HEK293 (cell line): ENCODE measurements around the gene TPO.

Experiments
- CTCF ChIA-PET: fragments of 350-600 bp; formaldehyde crosslinking; extraction: SDS; loops from one replicate; lab custom pipeline; 2021; ENCODE audit warnings: antibody characterized with exemption; lab: Yijun Ruan, JAX
- POLR2A ChIA-PET: fragments of 300-600 bp; formaldehyde crosslinking; extraction: SDS; loops from one replicate; lab custom pipeline; 2020; ENCODE audit warnings: antibody characterized with exemption, inconsistent platforms; lab: Yijun Ruan, JAX
- H3K27ac ChIP-seq: fragments of 200-500 bp; sonication (Bioruptor generic); 2 replicates; pipeline ENCODE4 v1.5.1; 2014; ENCODE audit warnings: low read depth, low read length, control low read depth, inconsistent platforms; ENCODE audit errors: extremely low read depth
- H3K36me3 ChIP-seq, 2 experiments: fragments of 200-500 bp in 1 of 2; sonication (Bioruptor generic) in 1 of 2; 1 replicate in 1 of 2; 2 replicates in 1 of 2; pipeline ENCODE4 v1.5.1; 2014 to 2017; ENCODE audit warnings: inconsistent platforms in 2 of 2, low read length in 2 of 2; ENCODE audit not compliant: control insufficient read depth in 2 of 2, insufficient read depth in 1 of 2
- H3K4me1 ChIP-seq: fragments of 200-500 bp; sonication (Bioruptor generic); 2 replicates; pipeline ENCODE4 v1.5.1; 2014; ENCODE audit warnings: mild to moderate bottlenecking, low read length, inconsistent platforms; ENCODE audit not compliant: control insufficient read depth, insufficient read depth
- H3K4me3 ChIP-seq: 2 replicates; pipeline ENCODE4 v1.5.1; 2011; ENCODE audit warnings: low read depth, mild to moderate bottlenecking, control low read depth, low read length, moderate library complexity
- H3K9me3 ChIP-seq: fragments of 200-500 bp; sonication (Bioruptor generic); 2 replicates; pipeline ENCODE4 v1.5.1; 2014; ENCODE audit warnings: low read depth, low read length, inconsistent platforms; ENCODE audit not compliant: control insufficient read depth, insufficient read depth
- MYNN ChIP-seq: fragments of 450-650 bp; formaldehyde crosslinking; IDR thresholded peaks from 2 replicates; pipeline ENCODE4 v1.5.1; 2016; ENCODE audit warnings: missing biosample characterization, missing genetic modification characterization, borderline replicate concordance
- SP3 ChIP-seq: fragments of 450-650 bp; formaldehyde crosslinking; IDR thresholded peaks from 2 replicates; pipeline ENCODE4 v1.5.1; 2016; ENCODE audit warnings: missing biosample characterization, missing genetic modification characterization
- ZIC2 ChIP-seq: fragments of 450-650 bp; formaldehyde crosslinking; IDR thresholded peaks from 2 replicates; pipeline ENCODE4 v1.5.1; 2016; ENCODE audit warnings: missing biosample characterization, missing genetic modification characterization
- ZNF112 ChIP-seq: fragments of 450-650 bp; formaldehyde crosslinking; IDR thresholded peaks from 2 replicates; pipeline ENCODE4 v1.5.0; 2017; ENCODE audit warnings: missing biosample characterization, missing genetic modification characterization
- ZNF114 ChIP-seq: fragments of 450-650 bp; formaldehyde crosslinking; IDR thresholded peaks from 2 replicates; pipeline ENCODE4 v1.5.0; 2017; ENCODE audit warnings: missing biosample characterization, missing genetic modification characterization
- ZNF132 ChIP-seq: fragments of 450-650 bp; formaldehyde crosslinking; IDR thresholded peaks from 2 replicates; pipeline ENCODE4 v1.5.1; 2017; ENCODE audit warnings: missing biosample characterization, missing genetic modification characterization, borderline replicate concordance
- ZNF266 ChIP-seq: fragments of 450-650 bp; formaldehyde crosslinking; IDR thresholded peaks from 2 replicates; pipeline ENCODE4 v1.5.1; 2016; ENCODE audit warnings: missing biosample characterization, missing genetic modification characterization, low read depth
- ZNF341 ChIP-seq: fragments of 450-650 bp; formaldehyde crosslinking; IDR thresholded peaks from 2 replicates; pipeline ENCODE4; 2016; ENCODE audit warnings: low read depth, missing biosample characterization, missing genetic modification characterization
- ZNF510 ChIP-seq: fragments of 450-650 bp; formaldehyde crosslinking; IDR thresholded peaks from 2 replicates; pipeline ENCODE4 v1.5.1; 2018; ENCODE audit warnings: mild to moderate bottlenecking, missing genetic modification characterization, missing biosample characterization; ENCODE audit not compliant: insufficient replicate concordance
- ZNF561 ChIP-seq: fragments of 450-650 bp; IDR thresholded peaks from 2 replicates; pipeline ENCODE4 v1.5.1; 2018; ENCODE audit warnings: missing biosample characterization, missing genetic modification characterization, borderline replicate concordance
- ZNF664 ChIP-seq: fragments of 450-650 bp; formaldehyde crosslinking; IDR thresholded peaks from 2 replicates; pipeline ENCODE4 v1.5.1; 2016; ENCODE audit warnings: missing biosample characterization, missing genetic modification characterization
- ZNF747 ChIP-seq: fragments of 450-650 bp; formaldehyde crosslinking; IDR thresholded peaks from 2 replicates; pipeline ENCODE4 v1.5.1; 2016; ENCODE audit warnings: missing biosample characterization, missing genetic modification characterization
- TF ChIP-seq, protein P1 (sequence below): fragments of 450-650 bp; formaldehyde crosslinking; IDR thresholded peaks from 2 replicates; pipeline ENCODE4 v1.5.1; 2016; ENCODE audit warnings: missing biosample characterization, missing genetic modification characterization, low read depth
- TF ChIP-seq, protein P2 (sequence below): fragments of 450-650 bp; formaldehyde crosslinking; IDR thresholded peaks from 2 replicates; pipeline ENCODE4 v1.5.0; 2017; ENCODE audit warnings: missing biosample characterization, missing genetic modification characterization, borderline replicate concordance
- TF ChIP-seq, protein P3 (sequence below): fragments of 450-650 bp; formaldehyde crosslinking; IDR thresholded peaks from 2 replicates; pipeline ENCODE4 v1.5.1; 2016; ENCODE audit warnings: missing biosample characterization, missing genetic modification characterization
- TF ChIP-seq, protein P4 (sequence below): fragments of 450-650 bp; formaldehyde crosslinking; IDR thresholded peaks from 2 replicates; pipeline ENCODE4 v1.5.1; 2016; ENCODE audit warnings: missing biosample characterization, missing genetic modification characterization
- TF ChIP-seq, protein P5 (sequence below): fragments of 450-650 bp; formaldehyde crosslinking; IDR thresholded peaks from 2 replicates; pipeline ENCODE4 v1.5.1; 2017; ENCODE audit warnings: missing biosample characterization, missing genetic modification characterization
- TF ChIP-seq, protein P6 (sequence below): fragments of 450-650 bp; formaldehyde crosslinking; IDR thresholded peaks from 2 replicates; pipeline ENCODE4 v1.5.1; 2017; ENCODE audit warnings: missing biosample characterization, mild to moderate bottlenecking, missing genetic modification characterization, moderate library complexity
- TF ChIP-seq, protein P7 (sequence below): fragments of 450-650 bp; formaldehyde crosslinking; conservative IDR thresholded peaks from 2 replicates; pipeline ENCODE4 v1.5.1; 2016; ENCODE audit warnings: low read depth, missing biosample characterization, missing genetic modification characterization

The TPO gene

DNA sequence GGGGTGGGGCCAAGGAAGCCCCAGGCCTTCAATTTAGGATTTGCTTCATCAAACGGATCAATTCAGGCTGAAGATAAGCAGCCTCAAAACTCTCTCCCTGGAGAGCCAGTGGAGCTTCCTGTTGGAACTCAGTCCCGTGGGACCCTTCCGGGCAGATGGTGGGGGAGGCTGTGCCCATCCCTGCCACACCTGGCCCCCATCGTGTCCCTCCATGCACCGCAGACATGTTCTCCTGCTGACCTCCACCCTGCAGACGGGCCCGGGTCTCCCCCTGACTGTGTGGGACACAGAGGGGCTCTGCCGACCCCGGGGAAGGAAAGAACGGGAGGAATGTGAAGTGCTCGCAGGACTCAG, 144.2 kb downstream of the TPO start:
- H3K27ac ChIP-seq, result no peak overlapping the region
- H3K4me3 ChIP-seq, result no peak overlapping the region
- no peaks in the 10 kb centered on the region for H3K36me3 ChIP-seq
- no peaks in the 10 kb centered on the region for H3K4me1 ChIP-seq
- POLR2A ChIA-PET, result no interaction called here
- TF ChIP-seq, protein P1, sequence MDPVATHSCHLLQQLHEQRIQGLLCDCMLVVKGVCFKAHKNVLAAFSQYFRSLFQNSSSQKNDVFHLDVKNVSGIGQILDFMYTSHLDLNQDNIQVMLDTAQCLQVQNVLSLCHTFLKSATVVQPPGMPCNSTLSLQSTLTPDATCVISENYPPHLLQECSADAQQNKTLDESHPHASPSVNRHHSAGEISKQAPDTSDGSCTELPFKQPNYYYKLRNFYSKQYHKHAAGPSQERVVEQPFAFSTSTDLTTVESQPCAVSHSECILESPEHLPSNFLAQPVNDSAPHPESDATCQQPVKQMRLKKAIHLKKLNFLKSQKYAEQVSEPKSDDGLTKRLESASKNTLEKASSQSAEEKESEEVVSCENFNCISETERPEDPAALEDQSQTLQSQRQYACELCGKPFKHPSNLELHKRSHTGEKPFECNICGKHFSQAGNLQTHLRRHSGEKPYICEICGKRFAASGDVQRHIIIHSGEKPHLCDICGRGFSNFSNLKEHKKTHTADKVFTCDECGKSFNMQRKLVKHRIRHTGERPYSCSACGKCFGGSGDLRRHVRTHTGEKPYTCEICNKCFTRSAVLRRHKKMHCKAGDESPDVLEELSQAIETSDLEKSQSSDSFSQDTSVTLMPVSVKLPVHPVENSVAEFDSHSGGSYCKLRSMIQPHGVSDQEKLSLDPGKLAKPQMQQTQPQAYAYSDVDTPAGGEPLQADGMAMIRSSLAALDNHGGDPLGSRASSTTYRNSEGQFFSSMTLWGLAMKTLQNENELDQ (tag by site-specific recombination), result no peak
- TF ChIP-seq, protein P2, sequence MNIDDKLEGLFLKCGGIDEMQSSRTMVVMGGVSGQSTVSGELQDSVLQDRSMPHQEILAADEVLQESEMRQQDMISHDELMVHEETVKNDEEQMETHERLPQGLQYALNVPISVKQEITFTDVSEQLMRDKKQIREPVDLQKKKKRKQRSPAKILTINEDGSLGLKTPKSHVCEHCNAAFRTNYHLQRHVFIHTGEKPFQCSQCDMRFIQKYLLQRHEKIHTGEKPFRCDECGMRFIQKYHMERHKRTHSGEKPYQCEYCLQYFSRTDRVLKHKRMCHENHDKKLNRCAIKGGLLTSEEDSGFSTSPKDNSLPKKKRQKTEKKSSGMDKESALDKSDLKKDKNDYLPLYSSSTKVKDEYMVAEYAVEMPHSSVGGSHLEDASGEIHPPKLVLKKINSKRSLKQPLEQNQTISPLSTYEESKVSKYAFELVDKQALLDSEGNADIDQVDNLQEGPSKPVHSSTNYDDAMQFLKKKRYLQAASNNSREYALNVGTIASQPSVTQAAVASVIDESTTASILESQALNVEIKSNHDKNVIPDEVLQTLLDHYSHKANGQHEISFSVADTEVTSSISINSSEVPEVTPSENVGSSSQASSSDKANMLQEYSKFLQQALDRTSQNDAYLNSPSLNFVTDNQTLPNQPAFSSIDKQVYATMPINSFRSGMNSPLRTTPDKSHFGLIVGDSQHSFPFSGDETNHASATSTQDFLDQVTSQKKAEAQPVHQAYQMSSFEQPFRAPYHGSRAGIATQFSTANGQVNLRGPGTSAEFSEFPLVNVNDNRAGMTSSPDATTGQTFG (tag by site-specific recombination), result no peak
- TF ChIP-seq, protein P3, sequence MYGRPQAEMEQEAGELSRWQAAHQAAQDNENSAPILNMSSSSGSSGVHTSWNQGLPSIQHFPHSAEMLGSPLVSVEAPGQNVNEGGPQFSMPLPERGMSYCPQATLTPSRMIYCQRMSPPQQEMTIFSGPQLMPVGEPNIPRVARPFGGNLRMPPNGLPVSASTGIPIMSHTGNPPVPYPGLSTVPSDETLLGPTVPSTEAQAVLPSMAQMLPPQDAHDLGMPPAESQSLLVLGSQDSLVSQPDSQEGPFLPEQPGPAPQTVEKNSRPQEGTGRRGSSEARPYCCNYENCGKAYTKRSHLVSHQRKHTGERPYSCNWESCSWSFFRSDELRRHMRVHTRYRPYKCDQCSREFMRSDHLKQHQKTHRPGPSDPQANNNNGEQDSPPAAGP (tag by site-specific recombination), result no peak
- TF ChIP-seq ZNF747 (tag by site-specific recombination) (no peak), MYNN (no peak), ZNF664 (no peak), ZNF510 (no peak), ZNF341 (tag by site-specific recombination) (no peak), ZNF114 (tag by site-specific recombination) (no peak), ZNF266 (tag by site-specific recombination) (no peak), ZNF132 (tag by site-specific recombination) (no peak), SP3 (tag by site-specific recombination) (no peak), ZNF112 (no peak), ZNF561 (no peak), ZIC2 (tag by site-specific recombination) (no peak)
- TF ChIP-seq, protein P4, sequence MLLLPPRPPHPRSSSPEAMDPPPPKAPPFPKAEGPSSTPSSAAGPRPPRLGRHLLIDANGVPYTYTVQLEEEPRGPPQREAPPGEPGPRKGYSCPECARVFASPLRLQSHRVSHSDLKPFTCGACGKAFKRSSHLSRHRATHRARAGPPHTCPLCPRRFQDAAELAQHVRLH (tag by site-specific recombination), result no peak
- TF ChIP-seq, protein P5, sequence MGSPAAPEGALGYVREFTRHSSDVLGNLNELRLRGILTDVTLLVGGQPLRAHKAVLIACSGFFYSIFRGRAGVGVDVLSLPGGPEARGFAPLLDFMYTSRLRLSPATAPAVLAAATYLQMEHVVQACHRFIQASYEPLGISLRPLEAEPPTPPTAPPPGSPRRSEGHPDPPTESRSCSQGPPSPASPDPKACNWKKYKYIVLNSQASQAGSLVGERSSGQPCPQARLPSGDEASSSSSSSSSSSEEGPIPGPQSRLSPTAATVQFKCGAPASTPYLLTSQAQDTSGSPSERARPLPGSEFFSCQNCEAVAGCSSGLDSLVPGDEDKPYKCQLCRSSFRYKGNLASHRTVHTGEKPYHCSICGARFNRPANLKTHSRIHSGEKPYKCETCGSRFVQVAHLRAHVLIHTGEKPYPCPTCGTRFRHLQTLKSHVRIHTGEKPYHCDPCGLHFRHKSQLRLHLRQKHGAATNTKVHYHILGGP, result no peak
- TF ChIP-seq, protein P6, sequence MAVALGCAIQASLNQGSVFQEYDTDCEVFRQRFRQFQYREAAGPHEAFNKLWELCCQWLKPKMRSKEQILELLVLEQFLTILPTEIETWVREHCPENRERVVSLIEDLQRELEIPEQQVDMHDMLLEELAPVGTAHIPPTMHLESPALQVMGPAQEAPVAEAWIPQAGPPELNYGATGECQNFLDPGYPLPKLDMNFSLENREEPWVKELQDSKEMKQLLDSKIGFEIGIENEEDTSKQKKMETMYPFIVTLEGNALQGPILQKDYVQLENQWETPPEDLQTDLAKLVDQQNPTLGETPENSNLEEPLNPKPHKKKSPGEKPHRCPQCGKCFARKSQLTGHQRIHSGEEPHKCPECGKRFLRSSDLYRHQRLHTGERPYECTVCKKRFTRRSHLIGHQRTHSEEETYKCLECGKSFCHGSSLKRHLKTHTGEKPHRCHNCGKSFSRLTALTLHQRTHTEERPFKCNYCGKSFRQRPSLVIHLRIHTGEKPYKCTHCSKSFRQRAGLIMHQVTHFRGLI (tag by site-specific recombination), result no peak
- TF ChIP-seq, protein P7, sequence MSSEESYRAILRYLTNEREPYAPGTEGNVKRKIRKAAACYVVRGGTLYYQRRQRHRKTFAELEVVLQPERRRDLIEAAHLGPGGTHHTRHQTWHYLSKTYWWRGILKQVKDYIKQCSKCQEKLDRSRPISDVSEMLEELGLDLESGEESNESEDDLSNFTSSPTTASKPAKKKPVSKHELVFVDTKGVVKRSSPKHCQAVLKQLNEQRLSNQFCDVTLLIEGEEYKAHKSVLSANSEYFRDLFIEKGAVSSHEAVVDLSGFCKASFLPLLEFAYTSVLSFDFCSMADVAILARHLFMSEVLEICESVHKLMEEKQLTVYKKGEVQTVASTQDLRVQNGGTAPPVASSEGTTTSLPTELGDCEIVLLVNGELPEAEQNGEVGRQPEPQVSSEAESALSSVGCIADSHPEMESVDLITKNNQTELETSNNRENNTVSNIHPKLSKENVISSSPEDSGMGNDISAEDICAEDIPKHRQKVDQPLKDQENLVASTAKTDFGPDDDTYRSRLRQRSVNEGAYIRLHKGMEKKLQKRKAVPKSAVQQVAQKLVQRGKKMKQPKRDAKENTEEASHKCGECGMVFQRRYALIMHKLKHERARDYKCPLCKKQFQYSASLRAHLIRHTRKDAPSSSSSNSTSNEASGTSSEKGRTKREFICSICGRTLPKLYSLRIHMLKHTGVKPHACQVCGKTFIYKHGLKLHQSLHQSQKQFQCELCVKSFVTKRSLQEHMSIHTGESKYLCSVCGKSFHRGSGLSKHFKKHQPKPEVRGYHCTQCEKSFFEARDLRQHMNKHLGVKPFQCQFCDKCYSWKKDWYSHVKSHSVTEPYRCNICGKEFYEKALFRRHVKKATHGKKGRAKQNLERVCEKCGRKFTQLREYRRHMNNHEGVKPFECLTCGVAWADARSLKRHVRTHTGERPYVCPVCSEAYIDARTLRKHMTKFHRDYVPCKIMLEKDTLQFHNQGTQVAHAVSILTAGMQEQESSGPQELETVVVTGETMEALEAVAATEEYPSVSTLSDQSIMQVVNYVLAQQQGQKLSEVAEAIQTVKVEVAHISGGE (tag by site-specific recombination), result no peak
- CTCF ChIA-PET, result no interaction called here
- no peaks in the 10 kb centered on the region for H3K9me3 ChIP-seq
